Activated gamma-delta T cell treated with Interleukin-2 at 50 U/mL for 16 hours (primary cell): ENCODE data around the gene OAF.

Experiments used
- DNase-seq: peaks from one replicate; pipeline ENCODE4 v3.0.0-alpha.2; 2020

Gene OAF

GRCh38 chr11:120205596-120206161 lies 5.2 kb upstream of the OAF start:
- DNase-seq, result no peak

- DNase-seq, result no peak
Measured at GRCh38 chr11:120207512-120207911, 3.3 kb upstream of the OAF start.

- DNase-seq, result no peak
Measured at GRCh38 chr11:120208001-120208441, 2.8 kb upstream of the OAF start.

- no peak for DNase-seq
Measured at GRCh38 chr11:120208777-120209176, 2.1 kb upstream of the OAF start.

GRCh38 chr11:120209746-120210625 lies 846 bp upstream of the OAF start:
- no peak for DNase-seq

GRCh38 chr11:120211522-120212258 lies 858 bp downstream of the OAF start:
- DNase-seq, result no peak

- DNase-seq, result no peak
Measured at GRCh38 chr11:120212259-120212878, 1.5 kb downstream of the OAF start.

- DNase-seq, result no peak
Measured at GRCh38 chr11:120212926-120213325, 2.1 kb downstream of the OAF start.

GRCh38 chr11:120214581-120214980 lies 3.7 kb downstream of the OAF start:
- no peak for DNase-seq

- no peak for DNase-seq
Measured at GRCh38 chr11:120215634-120216033, 4.8 kb downstream of the OAF start.

GRCh38 chr11:120216426-120217102 lies 5.7 kb downstream of the OAF start:
- DNase-seq, result no peak

- no peak for DNase-seq
Measured at GRCh38 chr11:120217526-120217925, 6.7 kb downstream of the OAF start.

GRCh38 chr11:120217941-120218694 lies 7.3 kb downstream of the OAF start:
- no peak for DNase-seq

- no peak for DNase-seq
Measured at GRCh38 chr11:120218695-120219033, 7.8 kb downstream of the OAF start.

- no peak for DNase-seq
Measured at GRCh38 chr11:120219232-120219937, 8.6 kb downstream of the OAF start.

- no peak for DNase-seq
Measured at GRCh38 chr11:120219938-120220746, 9.3 kb downstream of the OAF start.

GRCh38 chr11:120220747-120221037 lies 9.9 kb downstream of the OAF start:
- DNase-seq, result no peak

GRCh38 chr11:120221115-120221752 lies 10.4 kb downstream of the OAF start:
- no peak for DNase-seq

GRCh38 chr11:120222916-120223315 lies 12.1 kb downstream of the OAF start:
- no peak for DNase-seq

GRCh38 chr11:120223793-120224192 lies 13.0 kb downstream of the OAF start:
- no peak for DNase-seq
